ENCODE data around the gene CCT5.
"Not testable (repeated sequence)": the region's sequence is repeated elsewhere in the genome, so short reads cannot be mapped to it uniquely, and the experiment has no call there.

CCT5 gene

GRCh38 chr5:10276691-10277090 is 26.6 kb downstream of the CCT5 start:
- peaks cover 0 to 2% of the 10 kb centered on the region in 2 donors for H3K4me1 Mint-ChIP-seq
- H3K36me3 Mint-ChIP-seq = no peaks in the 10 kb centered on the region
- no peak overlapping the region for H3K4me3 Mint-ChIP-seq
- peaks cover 7 to 11% of the 10 kb centered on the region in 2 donors for H3K27me3 Mint-ChIP-seq
- no peak overlapping the region for H3K27ac Mint-ChIP-seq
- H3K9me3 Mint-ChIP-seq = no peaks in the 10 kb centered on the region
- ATAC-seq (replicated peaks) (no peak), DNase-seq (no peak)

GRCh38 chr5:10277773-10278630 is 27.9 kb downstream of the CCT5 start:
- no peak for DNase-seq
- no peak for ATAC-seq (replicated peaks)
- no peaks in the 10 kb centered on the region for H3K9me3 Mint-ChIP-seq
- no peak overlapping the region for H3K4me3 Mint-ChIP-seq
- H3K27me3 Mint-ChIP-seq = peaks cover 0 to 11% of the 10 kb centered on the region in 2 donors
- H3K36me3 Mint-ChIP-seq = no peaks in the 10 kb centered on the region
- peak overlapping the region; percentile 42 for H3K27ac Mint-ChIP-seq
- peaks cover 0 to 2% of the 10 kb centered on the region in 2 donors for H3K4me1 Mint-ChIP-seq

GRCh38 chr5:10278658-10279279 is 28.7 kb downstream of the CCT5 start:
- H3K27ac Mint-ChIP-seq = no peak overlapping the region
- no peaks in the 10 kb centered on the region for H3K9me3 Mint-ChIP-seq
- H3K4me1 Mint-ChIP-seq = peaks cover 1 to 4% of the 10 kb centered on the region in 2 donors
- no peak for DNase-seq
- H3K27me3 Mint-ChIP-seq = peaks cover 0 to 11% of the 10 kb centered on the region in 2 donors
- no peaks in the 10 kb centered on the region for H3K36me3 Mint-ChIP-seq
- no peak for ATAC-seq (replicated peaks)
- H3K4me3 Mint-ChIP-seq = no peak overlapping the region

GRCh38 chr5:10279328-10279727 is 29.2 kb downstream of the CCT5 start:
- no peak for ATAC-seq (replicated peaks)
- H3K27ac Mint-ChIP-seq = no peak overlapping the region

GRCh38 chr5:10279925-10280720 is 30.0 kb downstream of the CCT5 start:
- peaks cover 3 to 7% of the 10 kb centered on the region in 2 donors for H3K4me1 Mint-ChIP-seq
- DNase-seq (no peak), ATAC-seq (replicated peaks) (no peak)
- H3K4me3 Mint-ChIP-seq = no peak overlapping the region
- H3K9me3 Mint-ChIP-seq = no peaks in the 10 kb centered on the region
- no peaks in the 10 kb centered on the region for H3K36me3 Mint-ChIP-seq
- peaks cover 0 to 9% of the 10 kb centered on the region in 2 donors for H3K27me3 Mint-ChIP-seq
- no peak overlapping the region for H3K27ac Mint-ChIP-seq

More at GRCh38 chr5:10279328-10279727, 29.2 kb downstream of the CCT5 start:
- peaks cover 0 to 11% of the 10 kb centered on the region in 2 donors for H3K27me3 Mint-ChIP-seq
- H3K4me1 Mint-ChIP-seq = peaks cover 4 to 7% of the 10 kb centered on the region in 2 donors
- no peak for DNase-seq
- H3K4me3 Mint-ChIP-seq = no peak overlapping the region
- no peaks in the 10 kb centered on the region for H3K9me3 Mint-ChIP-seq
- no peaks in the 10 kb centered on the region for H3K36me3 Mint-ChIP-seq

GRCh38 chr5:10283927-10284635 is 34.0 kb downstream of the CCT5 start:
- no peak overlapping the region for H3K27ac Mint-ChIP-seq
- H3K4me1 Mint-ChIP-seq = peaks cover 9 to 13% of the 10 kb centered on the region in 2 donors
- peak; percentile 62 for DNase-seq
- H3K27me3 Mint-ChIP-seq = peaks cover 0 to 6% of the 10 kb centered on the region in 2 donors
- peak; percentile 89 to 95 for ATAC-seq (replicated peaks)
- no peaks in the 10 kb centered on the region for H3K9me3 Mint-ChIP-seq
- H3K36me3 Mint-ChIP-seq = no peaks in the 10 kb centered on the region
- no peak overlapping the region for H3K4me3 Mint-ChIP-seq

- DNase-seq; ATAC-seq (replicated peaks); H3K4me3 Mint-ChIP-seq; H3K36me3 Mint-ChIP-seq; H3K27me3 Mint-ChIP-seq; H3K9me3 Mint-ChIP-seq; H3K27ac Mint-ChIP-seq: not testable (repeated sequence)
- peaks cover 9 to 13% of the 10 kb centered on the region in 2 donors for H3K4me1 Mint-ChIP-seq
Observed at GRCh38 chr5:10285362-10285761, 35.3 kb downstream of the CCT5 start.

- Mint-ChIP-seq H3K27me3 (peaks cover 6 to 12% of the 10 kb centered on the region in 2 donors), H3K4me3 (no peak overlapping the region)
Observed at GRCh38 chr5:10286162-10286861, 36.2 kb downstream of the CCT5 start.

GRCh38 chr5:10286862-10287227 is 36.8 kb downstream of the CCT5 start:
- no peak overlapping the region for H3K4me3 Mint-ChIP-seq
- H3K9me3 Mint-ChIP-seq = no peaks in the 10 kb centered on the region
- H3K36me3 Mint-ChIP-seq = no peaks in the 10 kb centered on the region
- H3K4me1 Mint-ChIP-seq = peaks cover 9 to 13% of the 10 kb centered on the region in 2 donors
- ATAC-seq (replicated peaks) (no peak), DNase-seq (no peak)
- H3K27me3 Mint-ChIP-seq = peaks cover 6 to 12% of the 10 kb centered on the region in 2 donors
- no peak overlapping the region for H3K27ac Mint-ChIP-seq

More at GRCh38 chr5:10286162-10286861, 36.2 kb downstream of the CCT5 start:
- Mint-ChIP-seq H3K9me3 (no peaks in the 10 kb centered on the region), H3K27ac (no peak overlapping the region), H3K36me3 (no peaks in the 10 kb centered on the region), H3K4me1 (peaks cover 9 to 13% of the 10 kb centered on the region in 2 donors)
- ATAC-seq (replicated peaks) = no peak
- DNase-seq = no peak

GRCh38 chr5:10288592-10289219 is 38.6 kb downstream of the CCT5 start:
- ATAC-seq (replicated peaks) = peak; percentile 67 to 78
- H3K36me3 Mint-ChIP-seq = peaks cover 0 to 1% of the 10 kb centered on the region in 2 donors

GRCh38 chr5:10289353-10289752 is 39.3 kb downstream of the CCT5 start:
- H3K27ac Mint-ChIP-seq = no peak overlapping the region

More at GRCh38 chr5:10288592-10289219, 38.6 kb downstream of the CCT5 start:
- peak overlapping the region; percentile 65 for H3K27ac Mint-ChIP-seq
- H3K4me1 Mint-ChIP-seq = peaks cover 7 to 12% of the 10 kb centered on the region in 2 donors
- DNase-seq = peak; percentile 54
- peaks cover 1 to 2% of the 10 kb centered on the region in 2 donors for H3K9me3 Mint-ChIP-seq
- no peak overlapping the region for H3K4me3 Mint-ChIP-seq
- H3K27me3 Mint-ChIP-seq = peaks cover 12 to 14% of the 10 kb centered on the region in 2 donors

GRCh38 chr5:10289991-10290390 is 39.9 kb downstream of the CCT5 start:
- Mint-ChIP-seq H3K27me3 (peaks cover 16 to 17% of the 10 kb centered on the region in 2 donors), H3K36me3 (peaks cover 0 to 3% of the 10 kb centered on the region in 2 donors), H3K9me3 (peaks cover 4% of the 10 kb centered on the region in 2 donors), H3K27ac (no peak overlapping the region), H3K4me1 (peaks cover 6 to 7% of the 10 kb centered on the region in 2 donors), H3K4me3 (no peak overlapping the region)
- no peak for DNase-seq
- ATAC-seq (replicated peaks) = no peak

More at GRCh38 chr5:10289353-10289752, 39.3 kb downstream of the CCT5 start:
- Mint-ChIP-seq H3K27me3 (peaks cover 16 to 17% of the 10 kb centered on the region in 2 donors), H3K4me3 (no peak overlapping the region), H3K4me1 (peaks cover 6 to 7% of the 10 kb centered on the region in 2 donors), H3K9me3 (peaks cover 4% of the 10 kb centered on the region in 2 donors), H3K36me3 (peaks cover 0 to 3% of the 10 kb centered on the region in 2 donors)
- DNase-seq (no peak), ATAC-seq (replicated peaks) (no peak)

- ATAC-seq (replicated peaks) = no peak
- H3K4me3 Mint-ChIP-seq = no peak overlapping the region
- H3K27ac Mint-ChIP-seq = no peak overlapping the region
- H3K9me3 Mint-ChIP-seq = peaks cover 4% of the 10 kb centered on the region in 2 donors
- peaks cover 16 to 17% of the 10 kb centered on the region in 2 donors for H3K27me3 Mint-ChIP-seq
- DNase-seq = no peak
- peaks cover 6 to 7% of the 10 kb centered on the region in 2 donors for H3K4me1 Mint-ChIP-seq
- peaks cover 0 to 3% of the 10 kb centered on the region in 2 donors for H3K36me3 Mint-ChIP-seq
Observed at GRCh38 chr5:10290438-10290837, 40.4 kb downstream of the CCT5 start.
